Activated CD4-positive, alpha-beta T cell treated with anti-CD3 and anti-CD28 coated beads, Interleukin-2, amount 50 U/mL, for 16 hours (primary cell): ENCODE measurements around the gene USP53.
"Not testable (repeated sequence)": the region's sequence is repeated elsewhere in the genome, so short reads cannot be mapped to it uniquely, and the experiment has no call there.

ENCODE experiments used
- DNase-seq: peaks from one replicate; pipeline ENCODE4 v3.0.0-alpha.2; 2020

USP53 gene

DNA sequence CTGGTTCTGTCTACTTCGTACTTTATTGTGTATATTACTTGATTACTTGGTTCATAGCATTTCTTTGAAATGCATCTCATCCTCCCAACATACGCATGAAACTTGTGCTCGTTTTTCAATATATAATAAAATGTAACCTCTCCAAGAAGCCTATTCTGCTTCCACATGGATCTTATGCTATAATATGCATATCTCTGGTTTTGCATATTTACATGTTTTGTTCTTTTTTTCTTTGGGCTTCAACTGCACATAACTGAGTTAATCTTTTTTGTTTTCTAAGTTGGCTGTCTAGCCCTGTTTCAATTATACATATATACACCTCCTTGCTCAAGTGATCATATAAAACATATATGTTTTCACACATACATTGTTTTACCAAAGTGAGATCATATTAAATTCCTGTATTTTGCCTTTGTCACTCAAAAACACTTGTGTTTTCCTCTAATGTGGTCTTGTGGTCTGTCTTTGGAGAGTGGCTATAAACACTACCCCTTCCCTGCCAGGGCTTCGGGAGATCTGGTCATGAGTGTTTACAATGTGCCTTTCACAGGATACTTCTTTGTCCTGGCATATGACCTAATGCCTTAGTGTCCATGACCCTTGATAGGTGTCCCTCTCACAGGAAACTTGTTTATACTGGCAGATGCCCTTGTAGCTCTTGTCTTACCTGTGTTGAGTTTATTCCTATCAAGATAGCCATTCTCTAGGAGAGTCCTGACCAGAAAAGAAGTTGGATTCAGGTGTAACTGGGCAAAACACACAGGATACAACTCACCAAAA, 17.6 kb downstream of the USP53 start:
- no peak for DNase-seq

DNA sequence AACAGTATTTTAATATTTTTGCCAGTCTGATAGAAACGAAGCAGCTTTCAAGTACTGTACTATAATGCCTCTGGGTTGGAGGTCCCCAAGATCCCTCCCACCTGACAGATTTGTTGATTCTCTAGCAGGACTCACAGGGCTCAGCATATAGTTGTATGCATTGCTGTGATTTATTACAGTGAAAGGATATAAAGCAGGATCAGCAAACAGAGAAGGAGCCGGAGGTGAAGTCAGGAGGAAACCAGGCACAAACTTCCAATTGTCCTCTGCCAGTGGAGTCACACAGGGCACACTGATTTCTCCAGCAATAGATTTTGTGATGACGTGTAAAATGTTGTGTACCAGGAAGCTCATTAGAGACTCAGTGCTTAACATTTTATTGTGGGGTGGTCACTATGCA, 19.0 kb downstream of the USP53 start:
- no peak for DNase-seq

- DNase-seq = no peak
Observed at GRCh38 chr4:119232286-119232685, 19.8 kb downstream of the USP53 start.

- DNase-seq = no peak
Observed at GRCh38 chr4:119233191-119233590, 20.7 kb downstream of the USP53 start.

DNA sequence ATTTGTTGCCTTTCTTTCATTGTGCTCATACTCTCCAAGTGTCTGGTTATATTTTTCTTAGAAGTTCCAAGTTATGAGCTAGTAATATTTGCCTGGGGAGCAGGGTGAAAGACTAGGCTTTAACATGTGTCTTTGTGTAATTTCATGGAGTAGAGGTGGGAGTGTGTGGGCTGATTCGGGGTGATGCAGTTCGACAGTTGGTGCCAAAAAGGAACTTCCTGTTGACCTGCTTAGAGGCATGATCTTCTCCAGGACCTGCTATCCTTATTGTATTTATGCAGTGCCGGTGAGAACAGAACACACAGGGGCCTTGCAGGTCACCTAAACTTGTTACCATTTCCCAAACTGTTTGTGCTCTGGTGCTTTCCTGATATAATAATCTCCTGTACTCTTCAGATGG, 21.2 kb downstream of the USP53 start:
- peak; percentile 29 for DNase-seq

- DNase-seq = no peak
Observed at GRCh38 chr4:119237201-119237600, 24.7 kb downstream of the USP53 start.

DNA sequence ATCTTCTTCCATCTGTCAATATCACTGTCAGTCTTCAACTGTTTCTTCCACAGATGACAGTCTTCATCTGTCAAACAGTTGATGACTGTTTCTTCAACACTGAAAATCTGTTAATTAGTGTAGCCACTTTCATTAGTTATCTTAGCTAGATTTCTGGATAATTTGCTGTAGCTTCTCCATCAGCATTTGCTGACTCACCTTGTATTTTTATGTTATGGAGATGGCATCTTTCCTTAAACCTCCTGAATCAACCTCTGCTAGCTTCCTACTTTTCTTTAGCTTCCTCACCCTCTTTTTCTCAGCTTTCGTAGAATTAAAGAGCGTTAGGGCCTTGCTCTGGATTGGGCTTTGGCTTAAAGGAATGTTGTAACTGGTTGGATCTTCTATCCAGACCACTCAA, 25.1 kb downstream of the USP53 start:
- DNase-seq = no peak

GRCh38 chr4:119238068-119238722, 25.7 kb downstream of the USP53 start:
- DNase-seq = peak; percentile 94

DNA sequence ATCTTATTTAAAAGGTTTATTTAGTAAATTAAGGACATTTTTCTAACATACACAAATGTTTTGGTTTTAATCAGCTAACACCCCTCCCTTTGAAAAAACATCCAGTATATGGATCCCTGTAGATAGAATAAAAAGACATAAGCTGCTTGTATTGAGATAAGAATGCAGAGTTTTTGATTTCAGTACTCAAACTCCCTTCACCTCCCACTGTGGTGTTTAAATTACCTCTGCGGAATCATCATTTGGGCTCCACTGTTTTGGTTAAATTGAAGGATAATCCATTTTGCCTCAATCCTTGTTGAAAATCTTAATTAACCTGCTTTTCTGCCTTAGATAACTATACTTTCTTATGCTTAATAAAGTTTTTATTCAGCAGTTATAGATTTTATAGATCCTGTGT, 27.6 kb downstream of the USP53 start:
- no peak for DNase-seq

DNA sequence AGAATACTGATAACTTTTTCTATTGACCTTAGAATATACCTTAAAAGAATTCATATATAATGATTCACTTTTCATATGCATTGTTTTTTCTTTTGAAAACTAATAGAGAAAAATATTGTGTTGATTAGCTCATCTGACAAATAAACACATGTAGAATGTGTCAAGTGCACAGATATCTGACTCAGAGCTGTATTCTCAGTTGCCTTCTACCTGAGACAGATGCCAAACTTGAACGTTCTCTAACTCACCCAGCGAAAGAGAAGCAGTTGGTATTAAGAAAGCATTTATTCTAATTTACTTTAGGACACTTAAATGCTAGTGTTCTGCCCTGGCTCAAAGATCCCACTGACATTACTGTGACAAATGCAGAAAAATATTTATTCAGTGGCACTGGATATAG, 28.1 kb downstream of the USP53 start:
- no peak for DNase-seq

DNA sequence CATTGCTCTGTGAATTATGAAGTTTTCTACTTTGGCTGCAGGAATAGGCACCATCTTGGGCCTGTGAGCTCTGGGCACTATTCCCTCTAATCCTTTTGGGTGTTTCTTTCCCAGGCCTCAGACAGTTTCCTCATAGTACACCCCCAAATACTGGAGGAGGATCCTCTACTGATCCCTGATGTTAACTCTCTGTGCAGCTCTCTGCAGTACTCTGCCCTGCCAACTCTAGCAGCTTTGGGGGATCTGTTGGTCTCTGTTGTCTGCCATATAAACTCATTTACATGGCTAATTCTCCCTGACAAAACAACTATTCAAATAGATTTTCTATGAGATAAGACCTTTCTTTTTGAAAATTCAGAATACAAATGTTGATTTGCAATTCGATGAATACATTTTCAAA, 29.9 kb downstream of the USP53 start:
- no peak for DNase-seq

- DNase-seq = no peak
Observed at GRCh38 chr4:119243868-119244267, 31.4 kb downstream of the USP53 start.

DNA sequence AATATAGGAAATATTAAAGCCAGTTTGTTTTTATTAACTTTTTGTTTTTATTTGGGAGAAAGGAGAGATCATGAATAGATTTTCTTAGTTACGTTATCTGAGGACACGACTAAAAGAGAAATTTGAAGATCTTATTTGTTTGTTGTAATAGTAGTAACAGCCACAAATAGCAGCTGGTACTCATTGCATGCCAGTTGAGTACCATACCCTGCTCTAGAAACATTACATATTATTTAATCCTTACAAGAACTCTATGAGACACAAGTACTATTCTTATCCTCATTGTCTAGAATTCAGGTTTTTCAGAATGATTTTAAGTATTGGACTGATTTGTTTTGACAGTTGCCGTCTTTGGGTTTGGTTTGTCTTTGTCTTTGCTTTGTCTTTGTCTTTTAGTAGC, 31.8 kb downstream of the USP53 start:
- DNase-seq = no peak

GRCh38 chr4:119244832-119245231, 32.3 kb downstream of the USP53 start:
- DNase-seq = no peak

- DNase-seq = no peak
Observed at GRCh38 chr4:119246177-119246733, 33.7 kb downstream of the USP53 start.

DNA sequence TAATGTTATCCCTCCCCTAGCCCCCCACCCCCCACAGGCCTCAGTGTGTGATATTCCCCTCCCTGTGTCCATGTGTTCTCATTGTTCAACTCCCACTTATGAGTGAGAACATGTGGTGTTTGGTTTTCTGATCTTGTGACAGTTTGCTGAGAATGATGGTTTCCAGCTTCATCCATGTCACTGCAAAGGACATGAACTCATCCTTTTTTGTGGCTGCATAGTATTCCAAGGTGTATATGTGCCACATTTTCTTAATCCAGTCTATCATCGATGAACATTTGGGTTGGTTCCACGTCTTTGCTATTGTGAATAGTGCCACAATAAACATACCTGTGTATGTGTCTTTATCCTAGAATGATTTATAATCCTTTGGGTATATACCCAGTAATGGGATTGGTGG, 38.5 kb downstream of the USP53 start:
- not testable (repeated sequence) for DNase-seq

DNA sequence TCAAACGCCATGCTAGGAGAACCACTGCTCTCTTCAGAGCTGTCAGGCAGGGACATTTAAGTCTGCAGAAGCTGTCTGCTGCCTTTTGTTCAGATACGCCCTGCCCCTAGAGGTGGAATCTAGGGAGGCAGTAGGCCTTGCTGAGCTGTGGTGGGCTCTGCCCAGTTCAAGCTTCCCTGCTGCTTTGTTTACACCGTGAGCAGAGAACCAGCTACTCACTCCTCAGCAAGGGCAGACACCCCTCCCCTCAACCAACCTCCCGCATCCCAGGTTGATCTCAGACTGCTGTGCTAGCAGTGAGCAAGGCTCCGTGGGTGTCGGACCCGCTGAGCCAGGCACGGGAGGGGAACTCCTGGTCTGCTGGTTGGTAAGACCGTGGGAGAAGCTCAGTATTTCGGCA, 42.7 kb downstream of the USP53 start:
- not testable (repeated sequence) for DNase-seq

DNA sequence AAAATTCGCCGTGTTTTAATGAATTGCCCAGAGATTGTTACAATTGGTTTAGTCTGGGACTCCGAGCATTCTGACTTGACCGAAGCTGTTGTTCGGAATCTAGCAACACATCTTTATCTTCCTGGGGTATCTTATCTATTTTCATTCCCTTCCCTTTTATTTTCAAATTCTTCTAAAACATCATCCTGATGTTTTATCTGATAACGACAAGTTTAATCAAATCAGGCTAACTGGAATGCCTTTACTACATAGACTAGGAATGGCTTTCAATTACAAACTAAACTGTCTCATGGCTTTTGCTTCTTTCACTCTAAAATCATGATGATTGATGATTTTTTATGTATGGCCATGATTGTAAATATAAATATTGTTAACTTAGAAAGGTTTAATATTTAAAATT, 48.0 kb downstream of the USP53 start:
- no peak for DNase-seq

GRCh38 chr4:119261986-119262385, 49.5 kb downstream of the USP53 start:
- DNase-seq = no peak

- DNase-seq = peak; percentile 11
Observed at GRCh38 chr4:119264743-119265142, 52.2 kb downstream of the USP53 start.

DNA sequence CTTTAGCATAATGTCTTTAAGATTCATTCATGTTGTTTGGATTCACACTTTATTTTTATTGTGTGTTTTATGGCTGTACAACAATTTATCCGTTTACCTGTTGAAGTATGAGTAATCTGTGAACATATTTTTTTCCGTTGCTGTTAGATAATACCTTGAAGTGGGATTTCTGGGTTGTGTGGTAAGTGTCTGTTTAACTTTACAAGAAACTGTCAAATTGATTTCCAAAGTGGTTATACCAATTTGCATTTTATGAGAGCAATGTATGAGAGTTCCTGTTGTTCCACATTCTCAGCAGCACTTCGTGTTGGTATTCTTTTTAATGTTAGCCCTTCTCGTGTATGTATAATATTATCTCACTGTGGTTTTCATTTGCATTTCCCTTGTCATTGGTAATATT, 53.6 kb downstream of the USP53 start:
- peak; percentile 28 for DNase-seq

GRCh38 chr4:119268466-119268865, 56.0 kb downstream of the USP53 start:
- DNase-seq = no peak

- no peak for DNase-seq
Observed at GRCh38 chr4:119271361-119272085, 59.0 kb downstream of the USP53 start.

- DNase-seq = not testable (repeated sequence)
Observed at GRCh38 chr4:119279541-119279940, 67.0 kb downstream of the USP53 start.
